ENCODE measurements around the gene GJA9. TPM values are rescaled to one million over a fixed set of nuclear protein-coding genes. Genes with fewer than 3 reads are reported as not detected.

GJA9 gene
- total RNA-seq, 2 donors from 2014 or later = not detected

DNA sequence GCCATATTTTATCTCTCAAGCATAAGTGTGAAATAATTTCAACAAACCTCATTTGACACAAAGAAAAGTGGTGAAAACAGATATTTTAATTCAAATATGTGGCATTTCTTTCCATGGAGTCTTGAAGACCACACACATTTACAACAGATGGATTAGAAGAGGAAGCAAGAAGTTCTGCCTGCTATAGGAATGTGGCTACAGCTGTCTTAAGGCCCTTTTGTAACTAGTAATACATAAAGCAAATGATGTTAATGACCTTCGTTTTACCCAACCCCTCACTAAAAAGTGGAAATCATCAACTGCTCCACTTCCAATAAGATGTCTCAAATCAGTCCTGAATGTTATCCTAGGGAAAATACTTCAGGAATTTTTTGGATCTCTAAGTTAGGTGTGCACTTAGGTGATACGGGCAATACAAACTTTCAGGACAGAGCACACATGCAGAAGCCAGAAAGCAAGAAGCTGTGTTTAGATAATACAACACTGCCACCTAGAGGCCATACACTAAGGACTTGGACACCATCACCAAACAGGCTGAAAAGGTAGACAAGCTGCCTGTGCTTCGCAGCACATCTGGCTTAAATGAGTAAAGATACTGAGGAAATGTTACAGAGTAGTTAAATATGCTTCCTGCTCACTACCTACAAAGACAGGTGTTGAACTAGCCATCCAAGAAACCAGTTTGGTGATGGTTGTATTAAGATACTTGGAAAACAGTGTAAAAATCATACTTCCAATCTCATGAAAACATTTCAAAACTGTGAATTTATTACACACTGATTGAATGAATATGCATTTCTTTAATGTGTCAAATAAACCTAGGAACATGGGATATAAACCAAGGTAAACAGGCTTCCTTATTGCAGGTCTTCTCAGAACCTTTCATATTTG lies 46.2 kb downstream of the GJA9 start:
- no peak overlapping the region for H3K27ac Mint-ChIP-seq
- DNase-seq (peak; percentile 49 to 63), ATAC-seq (replicated peaks in 1 of 2) (peak; percentile 79 to 87)
- H3K4me1 Mint-ChIP-seq (ENCODE audit: low read depth) = no peaks in the 10 kb centered on the region
- H3K4me3 Mint-ChIP-seq = no peak overlapping the region
- H3K27me3 Mint-ChIP-seq (ENCODE audit: low read depth) = peaks cover 2% of the 10 kb centered on the region
- peaks cover 2 to 5% of the 10 kb centered on the region in 2 donors for H3K36me3 Mint-ChIP-seq (ENCODE audit: insufficient read depth in 2 of 2)
- no peaks in the 10 kb centered on the region for H3K9me3 Mint-ChIP-seq

- no peak overlapping the region for H3K27ac Mint-ChIP-seq
- ATAC-seq (replicated peaks in 1 of 2) (no peak), DNase-seq (no peak)
- no peaks in the 10 kb centered on the region for H3K4me1 Mint-ChIP-seq (ENCODE audit: low read depth)
- H3K4me3 Mint-ChIP-seq = no peak overlapping the region
- peaks cover 7% of the 10 kb centered on the region for H3K27me3 Mint-ChIP-seq (ENCODE audit: low read depth)
- H3K36me3 Mint-ChIP-seq (ENCODE audit: insufficient read depth in 2 of 2) = peaks cover 0 to 3% of the 10 kb centered on the region in 2 donors
- no peaks in the 10 kb centered on the region for H3K9me3 Mint-ChIP-seq
Observed at GRCh38 chr1:38834221-38834782, 47.1 kb downstream of the GJA9 start.

- ATAC-seq (replicated peaks in 1 of 2) (no peak), DNase-seq (no peak)
- peaks cover 12% of the 10 kb centered on the region for H3K27me3 Mint-ChIP-seq (ENCODE audit: low read depth)
- H3K4me1 Mint-ChIP-seq (ENCODE audit: low read depth) = no peaks in the 10 kb centered on the region
- no peak overlapping the region for H3K4me3 Mint-ChIP-seq
- no peaks in the 10 kb centered on the region for H3K9me3 Mint-ChIP-seq
- H3K27ac Mint-ChIP-seq = no peak overlapping the region
- H3K36me3 Mint-ChIP-seq (ENCODE audit: insufficient read depth in 2 of 2) = no peaks in the 10 kb centered on the region
Observed at GRCh38 chr1:38833146-38833545, 48.2 kb downstream of the GJA9 start.

- Mint-ChIP-seq H3K4me1 (ENCODE audit: low read depth) (no peaks in the 10 kb centered on the region), H3K9me3 (no peaks in the 10 kb centered on the region), H3K27me3 (ENCODE audit: low read depth) (peaks cover 12% of the 10 kb centered on the region), H3K27ac (no peak overlapping the region), H3K36me3 (ENCODE audit: insufficient read depth in 2 of 2) (no peaks in the 10 kb centered on the region), H3K4me3 (no peak overlapping the region)
- ATAC-seq (replicated peaks in 1 of 2) (no peak), DNase-seq (no peak)
Observed at GRCh38 chr1:38832370-38832734, 49.0 kb downstream of the GJA9 start.

DNA sequence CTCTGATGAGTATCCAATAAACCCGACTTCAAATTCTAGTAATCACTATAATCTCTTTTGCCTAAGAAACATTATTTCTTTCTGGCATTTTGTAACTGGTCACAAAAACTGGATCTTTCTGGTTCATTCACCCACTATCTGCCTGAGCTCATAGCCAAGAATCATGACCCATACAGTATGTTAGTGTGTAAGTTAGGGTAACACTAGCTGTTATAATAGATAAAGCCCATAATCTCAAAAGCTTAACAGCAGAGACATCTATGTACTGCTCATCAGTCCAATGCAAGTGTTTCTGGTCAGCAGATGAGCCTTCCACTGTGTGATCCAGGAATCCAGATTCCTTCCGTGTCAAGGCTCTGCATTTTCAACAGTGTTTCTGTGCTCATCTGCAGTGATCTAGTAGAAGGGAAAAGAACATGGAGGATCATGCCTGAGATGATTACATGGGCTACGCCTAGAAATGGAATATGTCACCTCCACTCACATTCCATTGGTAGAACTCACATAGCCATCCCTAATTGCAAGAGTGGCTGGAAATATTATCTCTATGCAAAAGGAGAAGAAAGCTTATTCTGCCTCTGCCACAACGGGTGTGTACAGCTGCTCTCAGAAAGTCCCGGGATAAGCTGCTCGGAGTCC lies 49.5 kb downstream of the GJA9 start:
- H3K4me3 Mint-ChIP-seq = no peak overlapping the region
- ATAC-seq (replicated peaks in 1 of 2) = no peak
- no peaks in the 10 kb centered on the region for H3K36me3 Mint-ChIP-seq (ENCODE audit: insufficient read depth in 2 of 2)
- no peaks in the 10 kb centered on the region for H3K4me1 Mint-ChIP-seq (ENCODE audit: low read depth)
- H3K27ac Mint-ChIP-seq = no peak overlapping the region
- peaks cover 12% of the 10 kb centered on the region for H3K27me3 Mint-ChIP-seq (ENCODE audit: low read depth)
- no peaks in the 10 kb centered on the region for H3K9me3 Mint-ChIP-seq
- no peak for DNase-seq

- no peak overlapping the region for H3K4me3 Mint-ChIP-seq
- no peaks in the 10 kb centered on the region for H3K9me3 Mint-ChIP-seq
- ATAC-seq (replicated peaks in 1 of 2) = no peak
- H3K4me1 Mint-ChIP-seq (ENCODE audit: low read depth) = no peaks in the 10 kb centered on the region
- H3K36me3 Mint-ChIP-seq (ENCODE audit: insufficient read depth in 2 of 2) = no peaks in the 10 kb centered on the region
- DNase-seq = no peak
- H3K27ac Mint-ChIP-seq = no peak overlapping the region
- H3K27me3 Mint-ChIP-seq (ENCODE audit: low read depth) = peaks cover 27% of the 10 kb centered on the region
Observed at GRCh38 chr1:38829368-38829767, 52.0 kb downstream of the GJA9 start.

- Mint-ChIP-seq H3K9me3 (no peaks in the 10 kb centered on the region), H3K27me3 (ENCODE audit: low read depth) (peaks cover 30% of the 10 kb centered on the region), H3K4me1 (ENCODE audit: low read depth) (no peaks in the 10 kb centered on the region), H3K27ac (no peak overlapping the region), H3K4me3 (no peak overlapping the region), H3K36me3 (ENCODE audit: insufficient read depth in 2 of 2) (no peaks in the 10 kb centered on the region)
- no peak for DNase-seq
- ATAC-seq (replicated peaks in 1 of 2) = no peak
Observed at GRCh38 chr1:38827318-38827717, 54.1 kb downstream of the GJA9 start.

DNA sequence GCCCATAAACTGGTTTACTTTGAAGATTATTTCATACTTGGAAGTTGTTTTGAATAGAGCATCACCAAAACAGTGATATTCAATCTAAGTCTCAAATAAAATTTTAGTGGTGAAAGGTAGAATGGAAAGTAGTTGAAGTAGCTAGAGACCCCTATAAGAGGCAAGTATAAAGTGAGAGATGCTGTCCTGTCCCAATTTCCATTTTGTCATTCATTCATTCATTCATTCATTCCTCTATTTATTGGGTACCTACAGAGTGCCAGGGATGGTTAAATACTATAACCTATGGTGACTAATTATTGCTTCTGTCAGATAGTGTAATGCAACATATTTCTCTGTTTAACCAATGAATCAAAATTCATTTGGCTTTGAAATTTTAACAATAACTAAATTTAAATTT lies 54.5 kb downstream of the GJA9 start:
- Mint-ChIP-seq H3K9me3 (no peaks in the 10 kb centered on the region), H3K27me3 (ENCODE audit: low read depth) (peaks cover 34% of the 10 kb centered on the region), H3K27ac (no peak overlapping the region), H3K36me3 (ENCODE audit: insufficient read depth in 2 of 2) (no peaks in the 10 kb centered on the region), H3K4me3 (no peak overlapping the region), H3K4me1 (ENCODE audit: low read depth) (no peaks in the 10 kb centered on the region)
- ATAC-seq (replicated peaks in 1 of 2) (no peak), DNase-seq (no peak)

DNA sequence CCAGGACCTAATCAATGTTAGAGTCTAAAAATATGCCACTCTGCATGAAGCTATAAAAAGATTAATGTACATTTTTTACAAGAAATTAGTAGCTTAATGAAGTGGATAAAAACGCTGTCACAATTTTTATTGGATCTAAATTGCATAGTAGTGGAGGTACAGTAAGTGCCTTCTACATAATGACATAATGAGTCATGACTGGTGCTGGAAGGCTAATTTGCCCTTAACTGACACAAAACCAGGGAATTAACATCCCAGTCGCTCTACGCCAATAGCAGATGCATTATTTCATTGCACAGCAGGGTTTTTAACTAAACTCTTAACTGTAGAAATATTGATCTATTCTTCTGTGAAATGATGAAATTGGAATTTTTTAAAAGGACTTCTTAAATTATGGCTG lies 55.1 kb downstream of the GJA9 start:
- H3K36me3 Mint-ChIP-seq (ENCODE audit: insufficient read depth in 2 of 2) = no peaks in the 10 kb centered on the region
- H3K4me1 Mint-ChIP-seq (ENCODE audit: low read depth) = no peaks in the 10 kb centered on the region
- H3K4me3 Mint-ChIP-seq = no peak overlapping the region
- no peak overlapping the region for H3K27ac Mint-ChIP-seq
- no peaks in the 10 kb centered on the region for H3K9me3 Mint-ChIP-seq
- ATAC-seq (replicated peaks in 1 of 2) = no peak
- no peak for DNase-seq
- peaks cover 40% of the 10 kb centered on the region for H3K27me3 Mint-ChIP-seq (ENCODE audit: low read depth)

Other genes with a start within 250 kb of the GJA9 start
- gene RRAGC, start 21.8 kb downstream of the GJA9 start, total RNA-seq = 10 to 100 TPM; 22.1 to 27.4 TPM
- 10 to 100 TPM; 22.0 to 29.8 TPM for gene MYCBP, start 8.2 kb downstream of the GJA9 start, total RNA-seq
- gene RHBDL2, start 60.2 kb upstream of the GJA9 start, total RNA-seq = not detected
- gene AKIRIN1, start 109.7 kb upstream of the GJA9 start, total RNA-seq = 10 to 100 TPM; 73.9 to 74.6 TPM
- 10 to 100 TPM; 88.7 to 89.1 TPM for gene NDUFS5, start 144.8 kb upstream of the GJA9 start, total RNA-seq